HG03175 (cell line): ENCODE data around the gene GRIK4.
"Not testable (repeated sequence)": the region's sequence is repeated elsewhere in the genome, so short reads cannot be mapped to it uniquely, and the experiment has no call there.

ENCODE experiments used
- ATAC-seq: cut with Tn5 transposase; IDR thresholded peaks from one replicate; pipeline ENCODE4 v1.9.1; 2021; ENCODE audit warnings: mild to moderate bottlenecking, moderate library complexity; ENCODE audit not compliant: unreplicated experiment

GRIK4 gene

GRCh38 chr11:120568572-120569307 lies 57.2 kb downstream of the GRIK4 start:
- ATAC-seq: no peak

- ATAC-seq: no peak
These were observed 58.3 kb downstream of the GRIK4 start for GRCh38 chr11:120569861-120570260.

DNA sequence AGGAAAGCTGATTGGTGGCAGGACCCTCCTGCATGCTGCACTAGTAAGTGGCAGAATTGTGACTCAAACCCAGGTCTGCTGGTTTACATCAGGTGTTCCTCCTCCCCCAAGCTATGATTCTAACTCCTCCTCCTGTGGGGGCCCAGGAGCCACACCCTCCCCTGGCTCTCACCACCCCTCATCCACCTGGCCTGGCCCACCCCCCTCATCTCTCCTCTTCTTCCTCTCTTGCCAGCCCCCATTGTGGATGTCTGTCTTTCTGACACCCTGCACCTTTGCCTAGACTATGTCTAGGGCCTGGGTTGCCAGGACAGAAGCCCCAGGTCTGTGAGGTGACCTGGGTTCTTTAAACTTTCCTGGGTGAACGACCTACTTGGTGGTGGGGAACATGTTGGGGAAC lies 59.9 kb downstream of the GRIK4 start:
- no peak for ATAC-seq

DNA sequence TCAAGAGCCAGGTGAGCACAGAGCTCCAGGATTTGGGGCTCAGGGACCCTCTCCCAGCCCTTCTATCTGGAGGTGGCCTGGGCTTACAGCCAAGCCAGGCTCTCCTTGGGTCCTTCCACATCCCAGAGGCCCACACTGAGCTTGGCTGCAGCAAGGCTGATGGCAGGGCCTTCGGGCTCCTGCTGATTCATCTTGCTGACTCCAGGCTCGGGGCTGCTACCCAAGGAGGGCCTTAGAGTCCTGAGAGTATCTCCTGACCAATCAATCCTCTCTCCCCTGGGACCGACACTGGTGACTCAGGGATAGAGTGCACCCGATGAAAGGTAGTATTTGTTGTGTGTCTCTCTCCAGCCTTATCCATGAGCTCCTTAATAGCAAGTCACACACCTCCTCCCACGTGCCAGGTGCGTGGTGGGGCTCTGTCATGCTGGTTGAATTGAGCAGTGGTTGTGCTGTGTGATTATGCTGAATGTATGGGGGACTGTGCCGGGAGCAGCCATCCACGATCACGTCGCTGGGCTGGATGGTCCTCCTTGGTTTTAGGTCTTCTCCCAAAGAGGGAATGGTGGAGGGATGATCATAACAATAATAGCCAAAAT lies 62.3 kb downstream of the GRIK4 start:
- no peak for ATAC-seq

DNA sequence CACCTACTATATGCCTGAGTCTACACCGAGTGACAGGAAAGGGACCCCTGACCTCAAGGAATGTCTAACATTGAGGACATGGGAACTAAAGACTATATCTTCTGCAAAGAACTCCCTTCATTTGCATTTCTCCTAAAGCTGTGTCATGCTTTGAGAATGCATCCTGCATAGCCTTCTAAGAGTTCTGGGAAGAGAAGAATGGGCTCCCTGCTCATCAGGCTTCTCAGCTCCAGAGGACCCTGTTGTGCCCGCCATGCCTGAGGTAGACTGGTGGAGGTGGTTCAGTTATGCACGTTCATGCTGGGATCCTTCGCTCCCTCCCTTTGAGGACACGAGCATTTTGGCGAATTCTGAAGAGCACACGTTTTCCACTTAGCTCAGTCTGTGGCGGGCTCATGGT lies 63.3 kb downstream of the GRIK4 start:
- ATAC-seq: no peak

GRCh38 chr11:120575461-120575860 lies 63.9 kb downstream of the GRIK4 start:
- no peak for ATAC-seq

GRCh38 chr11:120576606-120577005 lies 65.1 kb downstream of the GRIK4 start:
- ATAC-seq: no peak

DNA sequence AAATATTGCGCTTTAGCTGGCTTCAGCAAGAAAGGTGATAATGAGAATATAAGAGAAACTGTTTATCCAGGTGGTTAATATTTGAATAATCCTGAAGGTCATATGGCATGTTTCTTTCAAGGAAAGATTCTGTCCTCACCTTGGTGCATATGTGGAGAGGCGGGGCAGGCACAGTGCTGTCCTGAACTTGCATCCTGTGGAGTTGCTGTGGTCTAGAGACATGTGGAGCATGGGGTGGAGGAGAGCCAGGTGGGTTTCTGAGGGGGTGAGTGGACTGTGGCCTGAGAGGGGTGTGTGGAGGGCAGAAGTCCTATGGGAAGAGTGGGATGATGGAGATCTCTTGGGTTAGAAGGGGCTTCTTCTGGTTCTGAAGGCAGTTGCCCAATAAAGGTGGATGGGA lies 65.5 kb downstream of the GRIK4 start:
- ATAC-seq: no peak

DNA sequence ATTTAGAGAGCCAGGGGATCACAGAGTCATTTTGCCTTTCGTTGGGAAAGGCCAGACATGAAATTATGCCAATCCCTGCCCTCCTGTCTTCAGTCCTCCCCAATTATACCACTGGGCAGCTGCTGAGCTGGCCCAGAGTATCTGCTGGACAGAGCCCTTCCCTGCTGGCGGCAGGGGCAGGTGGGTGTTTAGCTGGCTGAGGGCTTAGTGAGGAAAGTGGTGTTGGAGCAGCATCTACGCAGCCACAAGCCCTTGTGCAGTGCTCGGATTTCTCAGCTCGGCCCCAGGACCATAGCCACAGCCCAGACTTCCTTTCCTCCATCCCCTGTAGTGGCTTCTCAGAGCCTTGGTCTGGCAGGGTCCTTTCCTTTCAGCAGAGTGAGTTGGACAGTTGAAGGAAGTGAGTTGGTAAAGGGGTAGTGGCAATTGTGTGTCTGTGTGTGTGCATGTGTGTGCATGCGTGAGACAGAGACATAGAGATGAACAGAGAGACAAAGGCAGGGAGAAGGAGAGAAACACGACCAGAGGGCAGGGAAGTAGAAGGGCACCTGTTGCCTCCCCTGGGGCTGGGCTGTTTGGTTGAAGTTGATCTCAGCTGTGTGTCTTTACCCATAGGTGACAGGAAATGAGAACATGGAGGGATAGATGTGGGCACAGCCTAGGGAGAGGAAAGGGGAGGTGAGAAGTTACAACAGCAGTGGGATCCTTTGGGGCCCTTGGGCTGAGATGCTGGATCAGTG lies 66.2 kb downstream of the GRIK4 start:
- ATAC-seq: no peak

GRCh38 chr11:120578596-120579154 lies 67.1 kb downstream of the GRIK4 start:
- ATAC-seq: no peak

DNA sequence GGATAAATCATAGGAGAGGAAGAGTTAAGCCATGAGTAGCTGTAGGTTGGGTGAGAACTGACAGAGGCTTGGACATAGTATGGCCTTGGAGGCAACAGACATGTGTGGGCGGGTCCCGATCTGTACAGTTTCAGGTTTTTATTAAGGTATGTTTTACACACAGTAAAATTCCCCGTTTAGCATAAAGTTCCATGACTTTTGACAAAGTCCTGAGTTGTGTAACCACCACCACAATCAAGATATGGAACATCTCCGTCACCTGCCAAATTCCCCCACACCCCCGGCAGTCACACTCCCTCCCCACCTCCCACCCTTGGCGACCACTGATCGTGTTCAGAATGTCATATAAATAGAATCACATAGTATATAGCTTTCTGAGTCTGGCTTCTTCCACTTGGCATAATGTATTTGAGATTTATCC lies 68.1 kb downstream of the GRIK4 start:
- ATAC-seq: no peak

DNA sequence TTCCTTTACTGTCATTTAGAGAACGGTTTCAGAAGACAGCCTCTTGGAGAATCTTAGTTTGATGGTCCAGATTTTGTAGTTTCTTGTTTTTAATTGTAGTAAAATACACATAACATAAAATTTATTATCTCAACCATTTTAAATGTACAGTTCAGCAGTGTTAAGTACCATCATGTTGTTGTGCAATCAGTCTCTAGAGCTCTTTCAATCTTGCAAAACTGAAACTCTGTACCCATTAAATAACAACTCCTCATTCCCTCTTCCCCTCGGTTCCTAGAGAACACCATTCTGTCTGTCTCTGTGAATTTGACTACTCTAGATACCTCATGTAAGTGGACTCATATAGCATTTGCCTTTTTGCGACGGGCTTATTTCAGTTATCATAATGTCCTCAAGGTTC lies 69.8 kb downstream of the GRIK4 start:
- no peak for ATAC-seq

- not testable (repeated sequence) for ATAC-seq
These were observed 71.0 kb downstream of the GRIK4 start for GRCh38 chr11:120582535-120582934.

DNA sequence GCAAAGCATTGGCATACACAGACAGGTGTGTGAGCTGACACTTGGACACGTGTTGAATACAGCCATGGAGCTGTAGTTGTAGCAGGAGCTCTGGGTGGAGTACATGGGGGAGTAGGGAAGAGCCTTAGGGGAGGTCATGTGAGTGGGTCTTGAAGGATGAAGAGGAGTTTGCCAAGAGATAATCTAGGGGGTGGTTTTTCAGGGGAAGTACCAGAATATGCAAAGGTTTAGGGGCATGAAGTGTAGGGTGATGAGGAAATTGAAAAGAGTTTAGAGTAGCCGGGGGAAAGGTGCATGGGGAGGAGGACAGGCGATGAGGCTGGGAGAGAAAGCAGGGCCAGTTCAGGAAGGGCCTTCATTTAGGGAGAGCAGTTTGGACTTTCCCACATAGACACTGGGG lies 74.5 kb downstream of the GRIK4 start:
- ATAC-seq: no peak

GRCh38 chr11:120586728-120587127 lies 75.2 kb downstream of the GRIK4 start:
- no peak for ATAC-seq

DNA sequence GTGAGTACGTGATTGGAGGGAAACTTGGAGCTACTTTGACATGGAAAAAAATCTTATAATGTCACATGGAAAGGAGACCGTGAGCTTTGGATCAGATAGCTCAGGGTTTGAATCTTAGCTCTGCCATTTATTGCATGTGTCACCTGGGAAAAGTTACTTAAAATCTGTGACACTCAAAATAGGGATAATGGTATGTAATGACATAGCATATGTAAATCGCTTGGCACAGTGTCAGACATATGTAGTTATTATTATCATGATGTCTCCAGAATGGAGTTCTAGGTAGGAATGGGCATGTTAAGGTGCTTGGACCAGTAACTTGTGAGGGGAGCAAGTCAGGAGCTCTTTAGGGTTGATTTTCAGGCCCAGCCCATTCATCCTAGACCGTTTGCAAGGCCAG lies 75.8 kb downstream of the GRIK4 start:
- no peak for ATAC-seq

GRCh38 chr11:120589376-120589775 lies 77.8 kb downstream of the GRIK4 start:
- ATAC-seq: no peak

- ATAC-seq: no peak
These were observed 78.9 kb downstream of the GRIK4 start for GRCh38 chr11:120590472-120590871.

- no peak for ATAC-seq
These were observed 83.2 kb downstream of the GRIK4 start for GRCh38 chr11:120594746-120595145.

DNA sequence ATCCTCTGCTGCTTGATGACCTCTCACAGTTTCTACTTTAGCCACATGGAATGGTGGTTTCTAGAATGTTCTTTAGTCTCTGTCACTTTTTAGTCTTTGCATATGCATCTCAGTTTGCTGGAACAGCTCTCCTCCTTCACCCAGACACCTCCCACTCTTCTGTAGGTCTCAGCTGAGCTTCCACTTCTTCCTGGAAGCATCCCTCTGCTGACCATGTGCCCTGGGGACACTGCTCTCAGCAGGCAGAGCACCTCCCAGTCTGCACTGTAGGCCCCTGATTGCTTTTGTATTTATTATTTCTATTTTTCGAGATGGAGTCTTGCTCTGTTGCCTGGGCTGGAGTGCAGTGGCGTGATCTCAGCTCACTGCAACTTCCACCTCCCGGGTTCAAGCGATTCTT lies 84.0 kb downstream of the GRIK4 start:
- no peak for ATAC-seq

- no peak for ATAC-seq
These were observed 86.0 kb downstream of the GRIK4 start for GRCh38 chr11:120597250-120598215.
